Neuron (in vitro differentiated cells): Measurements from ENCODE around the gene BBX.

ENCODE experiments used
- H2AFZ ChIP-seq: one replicate; pipeline ENCODE4 v1.6.1; 2013; ENCODE audit warnings: low read depth, mild to moderate bottlenecking, inconsistent platforms, low read length, moderate library complexity
- H3K27me3 ChIP-seq: one replicate; pipeline ENCODE4 v1.6.1; 2013; ENCODE audit warnings: low read length; ENCODE audit not compliant: insufficient read depth
- H3K36me3 ChIP-seq: one replicate; pipeline ENCODE4 v1.6.1; 2013; ENCODE audit warnings: low read length; ENCODE audit not compliant: insufficient read depth
- H3K4me1 ChIP-seq: one replicate; pipeline ENCODE4 v1.6.1; 2013; ENCODE audit warnings: low read length; ENCODE audit not compliant: insufficient read depth
- H3K4me3 ChIP-seq: 2 replicates; pipeline ENCODE4 v1.5.1; 2013; ENCODE audit warnings: mild to moderate bottlenecking, low read length, moderate library complexity
- H3K9me3 ChIP-seq: one replicate; pipeline ENCODE4 v1.6.1; 2013; ENCODE audit warnings: low read length

Gene BBX

GRCh38 chr3:107767897-107768605 lies 245.3 kb downstream of the BBX start:
- Histone ChIP-seq H3K36me3 (peaks cover 5% of the 10 kb centered on the region), H2AFZ (no peak overlapping the region), H3K4me1 (no peaks in the 10 kb centered on the region), H3K9me3 (no peaks in the 10 kb centered on the region), H3K27me3 (no peaks in the 10 kb centered on the region), H3K4me3 (no peak overlapping the region)

- no peaks in the 10 kb centered on the region for H3K9me3 ChIP-seq
- H3K4me1 ChIP-seq = no peaks in the 10 kb centered on the region
- peaks cover 12% of the 10 kb centered on the region for H3K36me3 ChIP-seq
- no peaks in the 10 kb centered on the region for H3K27me3 ChIP-seq
- no peak overlapping the region for H3K4me3 ChIP-seq
- no peak overlapping the region for H2AFZ ChIP-seq
Observed at GRCh38 chr3:107769882-107770281, 247.1 kb downstream of the BBX start.

- no peaks in the 10 kb centered on the region for H3K9me3 ChIP-seq
- no peaks in the 10 kb centered on the region for H3K27me3 ChIP-seq
- no peak overlapping the region for H2AFZ ChIP-seq
- H3K36me3 ChIP-seq = peaks cover 11% of the 10 kb centered on the region
- no peaks in the 10 kb centered on the region for H3K4me1 ChIP-seq
- H3K4me3 ChIP-seq = no peak overlapping the region
Observed at GRCh38 chr3:107772016-107772415, 249.3 kb downstream of the BBX start.

GRCh38 chr3:107775974-107776373 lies 253.2 kb downstream of the BBX start:
- H3K36me3 ChIP-seq = peaks cover 23% of the 10 kb centered on the region
- no peaks in the 10 kb centered on the region for H3K4me1 ChIP-seq
- H3K9me3 ChIP-seq = no peaks in the 10 kb centered on the region
- H2AFZ ChIP-seq = no peak overlapping the region
- H3K4me3 ChIP-seq = no peak overlapping the region
- H3K27me3 ChIP-seq = no peaks in the 10 kb centered on the region

- no peak overlapping the region for H2AFZ ChIP-seq
- H3K4me3 ChIP-seq = no peak overlapping the region
- H3K27me3 ChIP-seq = no peaks in the 10 kb centered on the region
- H3K4me1 ChIP-seq = no peaks in the 10 kb centered on the region
- H3K9me3 ChIP-seq = no peaks in the 10 kb centered on the region
- peaks cover 22% of the 10 kb centered on the region for H3K36me3 ChIP-seq
Observed at GRCh38 chr3:107781253-107781652, 258.5 kb downstream of the BBX start.

- no peaks in the 10 kb centered on the region for H3K27me3 ChIP-seq
- no peaks in the 10 kb centered on the region for H3K4me1 ChIP-seq
- H2AFZ ChIP-seq = no peak overlapping the region
- H3K4me3 ChIP-seq = no peak overlapping the region
- no peaks in the 10 kb centered on the region for H3K9me3 ChIP-seq
- peaks cover 20% of the 10 kb centered on the region for H3K36me3 ChIP-seq
Observed at GRCh38 chr3:107782054-107782453, 259.3 kb downstream of the BBX start.

GRCh38 chr3:107790612-107791011 lies 267.9 kb downstream of the BBX start:
- Histone ChIP-seq H3K4me1 (no peaks in the 10 kb centered on the region), H3K9me3 (no peaks in the 10 kb centered on the region), H2AFZ (no peak overlapping the region), H3K27me3 (no peaks in the 10 kb centered on the region), H3K36me3 (peaks cover 17% of the 10 kb centered on the region), H3K4me3 (no peak overlapping the region)

- peaks cover 17% of the 10 kb centered on the region for H3K36me3 ChIP-seq
- H3K4me1 ChIP-seq = no peaks in the 10 kb centered on the region
- no peaks in the 10 kb centered on the region for H3K9me3 ChIP-seq
- no peak overlapping the region for H2AFZ ChIP-seq
- no peaks in the 10 kb centered on the region for H3K27me3 ChIP-seq
- no peak overlapping the region for H3K4me3 ChIP-seq
Observed at GRCh38 chr3:107791027-107791426, 268.3 kb downstream of the BBX start.

GRCh38 chr3:107791450-107791849 lies 268.7 kb downstream of the BBX start:
- Histone ChIP-seq H3K4me1 (no peaks in the 10 kb centered on the region), H3K4me3 (no peak overlapping the region), H3K36me3 (peaks cover 17% of the 10 kb centered on the region), H2AFZ (no peak overlapping the region), H3K9me3 (no peaks in the 10 kb centered on the region), H3K27me3 (no peaks in the 10 kb centered on the region)

- no peak overlapping the region for H3K4me3 ChIP-seq
- H3K4me1 ChIP-seq = no peaks in the 10 kb centered on the region
- H3K27me3 ChIP-seq = no peaks in the 10 kb centered on the region
- H3K36me3 ChIP-seq = peaks cover 27% of the 10 kb centered on the region
- H2AFZ ChIP-seq = no peak overlapping the region
- no peaks in the 10 kb centered on the region for H3K9me3 ChIP-seq
Observed at GRCh38 chr3:107794664-107795443, 272.1 kb downstream of the BBX start.

- Histone ChIP-seq H3K4me3 (no peak overlapping the region), H3K27me3 (no peaks in the 10 kb centered on the region), H2AFZ (no peak overlapping the region), H3K9me3 (no peaks in the 10 kb centered on the region), H3K36me3 (peaks cover 27% of the 10 kb centered on the region), H3K4me1 (peaks cover 3% of the 10 kb centered on the region)
Observed at GRCh38 chr3:107795514-107796094, 272.8 kb downstream of the BBX start.

GRCh38 chr3:107796791-107797190 lies 274.0 kb downstream of the BBX start:
- Histone ChIP-seq H3K9me3 (no peaks in the 10 kb centered on the region), H3K27me3 (no peaks in the 10 kb centered on the region), H3K4me1 (peaks cover 8% of the 10 kb centered on the region), H3K4me3 (no peak overlapping the region), H3K36me3 (peaks cover 31% of the 10 kb centered on the region), H2AFZ (no peak overlapping the region)

- Histone ChIP-seq H3K4me3 (no peak overlapping the region), H3K4me1 (peaks cover 8% of the 10 kb centered on the region), H3K9me3 (no peaks in the 10 kb centered on the region), H3K27me3 (no peaks in the 10 kb centered on the region), H3K36me3 (peaks cover 31% of the 10 kb centered on the region), H2AFZ (no peak overlapping the region)
Observed at GRCh38 chr3:107797586-107797985, 274.8 kb downstream of the BBX start.
